Fibroblast of lung (primary cell): ENCODE results near the gene ZNF740.
"Not testable (repeated sequence)": the region's sequence is repeated elsewhere in the genome, so short reads cannot be mapped to it uniquely, and the experiment has no call there.

Experiments
- EZH2 ChIP-seq: IDR thresholded peaks from 2 replicates; pipeline ENCODE4 v1.5.1; 2012; ENCODE audit warnings: low read length, control low read depth, mild to moderate bottlenecking; ENCODE audit errors: missing control alignments
- TF ChIP-seq, protein P1 (sequence below), 2 donors: IDR thresholded peaks in 1 of 2; conservative IDR thresholded peaks in 1 of 2; 1 replicate in 1 of 2; 2 replicates in 1 of 2; pipeline ENCODE4 v1.5.1; 2011 to 2012; ENCODE audit warnings: low read length in 2 of 2, control low read depth in 1 of 2, inconsistent platforms in 1 of 2, low read depth in 1 of 2, mild to moderate bottlenecking in 1 of 2

DNA sequence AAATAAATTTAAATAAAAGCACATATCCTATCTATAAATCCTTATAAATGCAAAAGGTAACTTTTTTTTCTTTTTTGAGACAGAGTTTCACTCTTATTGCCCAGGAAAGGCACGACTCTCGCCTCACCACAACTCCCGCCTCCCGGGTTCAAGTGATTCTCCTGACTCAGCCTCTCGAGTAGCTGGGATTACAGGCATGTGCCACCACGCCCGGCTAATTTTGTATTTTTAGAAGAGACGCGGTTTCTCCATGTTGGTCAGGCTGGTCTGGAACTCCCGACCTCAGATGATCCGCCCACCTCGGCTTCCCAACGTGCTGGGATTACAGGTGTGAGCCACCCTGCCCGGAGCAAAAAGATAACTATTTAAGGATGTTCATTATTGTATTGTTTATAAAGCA, 1.7 kb upstream of the ZNF740 start:
- TF ChIP-seq, protein P1, sequence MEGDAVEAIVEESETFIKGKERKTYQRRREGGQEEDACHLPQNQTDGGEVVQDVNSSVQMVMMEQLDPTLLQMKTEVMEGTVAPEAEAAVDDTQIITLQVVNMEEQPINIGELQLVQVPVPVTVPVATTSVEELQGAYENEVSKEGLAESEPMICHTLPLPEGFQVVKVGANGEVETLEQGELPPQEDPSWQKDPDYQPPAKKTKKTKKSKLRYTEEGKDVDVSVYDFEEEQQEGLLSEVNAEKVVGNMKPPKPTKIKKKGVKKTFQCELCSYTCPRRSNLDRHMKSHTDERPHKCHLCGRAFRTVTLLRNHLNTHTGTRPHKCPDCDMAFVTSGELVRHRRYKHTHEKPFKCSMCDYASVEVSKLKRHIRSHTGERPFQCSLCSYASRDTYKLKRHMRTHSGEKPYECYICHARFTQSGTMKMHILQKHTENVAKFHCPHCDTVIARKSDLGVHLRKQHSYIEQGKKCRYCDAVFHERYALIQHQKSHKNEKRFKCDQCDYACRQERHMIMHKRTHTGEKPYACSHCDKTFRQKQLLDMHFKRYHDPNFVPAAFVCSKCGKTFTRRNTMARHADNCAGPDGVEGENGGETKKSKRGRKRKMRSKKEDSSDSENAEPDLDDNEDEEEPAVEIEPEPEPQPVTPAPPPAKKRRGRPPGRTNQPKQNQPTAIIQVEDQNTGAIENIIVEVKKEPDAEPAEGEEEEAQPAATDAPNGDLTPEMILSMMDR (conservative IDR thresholded peaks at IDR 0.05 in 1 of 2, IDR thresholded peaks at IDR 0.05 in 1 of 2; ENCODE audit: low read depth in 1 of 2, low read length in 2 of 2): not testable (repeated sequence)
- TF ChIP-seq EZH2: not testable (repeated sequence)
